HG03103 (cell line): ENCODE measurements around the gene SLC30A5.
"Not testable (repeated sequence)": the region's sequence is repeated elsewhere in the genome, so short reads cannot be mapped to it uniquely, and the experiment has no call there.

Experiments
- ATAC-seq: cut with Tn5 transposase; IDR thresholded peaks from one replicate; pipeline ENCODE4 v1.9.1; 2021; ENCODE audit warnings: low read depth; ENCODE audit not compliant: unreplicated experiment

Gene SLC30A5

GRCh38 chr5:69099302-69099701 lies 5.5 kb downstream of the SLC30A5 start:
- no peak for ATAC-seq

DNA sequence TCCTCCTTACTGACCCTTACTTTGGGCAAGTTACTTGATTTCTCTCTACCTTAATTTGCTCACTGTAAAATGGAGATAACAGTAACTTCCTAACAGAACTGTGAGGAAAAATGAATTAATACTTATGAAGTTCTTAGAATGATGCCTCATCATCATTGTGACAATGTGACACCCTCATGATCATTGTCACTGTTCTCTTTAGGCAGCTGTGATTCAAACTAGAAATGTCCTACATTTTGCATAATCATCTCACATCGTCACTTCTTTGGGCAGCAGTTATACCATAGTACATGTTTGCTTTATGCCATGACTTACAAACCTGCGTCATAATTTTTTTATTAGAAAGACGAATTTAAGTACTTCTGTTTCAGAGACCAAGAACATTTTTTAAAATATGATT lies 9.7 kb downstream of the SLC30A5 start:
- ATAC-seq, result no peak

DNA sequence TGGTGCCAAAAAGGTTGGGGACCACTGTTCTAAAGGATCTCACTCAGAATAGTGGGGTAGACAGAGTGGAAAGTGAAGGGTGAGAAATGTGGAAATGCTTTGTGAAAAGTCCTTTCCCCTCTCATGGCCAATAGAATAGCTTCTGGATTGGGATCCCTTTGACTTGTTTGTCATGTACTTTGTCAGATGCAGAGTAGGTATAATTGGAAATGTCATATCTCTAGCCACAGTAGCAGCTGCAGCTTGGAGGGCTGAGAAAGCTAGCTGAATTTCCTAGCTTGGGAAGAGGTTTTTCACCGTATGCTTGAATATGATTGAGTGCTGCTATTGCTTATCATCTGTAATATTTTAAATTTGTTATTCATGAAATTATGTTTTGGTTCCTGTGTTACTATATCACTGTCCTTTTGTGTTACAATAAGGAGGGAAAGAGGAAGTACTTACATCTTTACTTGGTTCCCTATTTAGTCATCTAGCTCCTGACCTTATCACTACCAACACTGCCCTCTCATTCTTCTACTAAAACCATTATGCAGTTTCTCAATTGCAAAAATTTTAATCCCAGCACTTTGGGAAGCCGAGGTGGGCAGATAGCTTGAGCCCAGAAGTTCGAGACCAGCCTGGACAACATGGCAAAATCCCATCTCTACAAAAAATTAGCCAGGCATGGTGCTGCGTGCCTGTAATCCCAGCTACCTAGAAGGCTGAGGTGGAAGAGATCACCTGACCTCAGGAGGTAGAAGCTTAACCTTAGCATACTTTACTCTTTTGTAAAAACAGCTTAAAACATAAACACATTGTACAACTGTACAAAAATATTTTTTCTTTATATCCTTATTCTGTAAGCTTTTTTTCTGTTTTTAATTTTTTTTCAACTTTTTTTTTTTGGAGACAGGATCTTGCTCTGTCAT lies 12.4 kb downstream of the SLC30A5 start:
- ATAC-seq, result peak; percentile 94

- not testable (repeated sequence) for ATAC-seq
Measured at GRCh38 chr5:69108367-69108766, 14.6 kb downstream of the SLC30A5 start.

GRCh38 chr5:69113851-69114250 lies 20.0 kb downstream of the SLC30A5 start:
- no peak for ATAC-seq

GRCh38 chr5:69115526-69115925 lies 21.7 kb downstream of the SLC30A5 start:
- ATAC-seq, result no peak

DNA sequence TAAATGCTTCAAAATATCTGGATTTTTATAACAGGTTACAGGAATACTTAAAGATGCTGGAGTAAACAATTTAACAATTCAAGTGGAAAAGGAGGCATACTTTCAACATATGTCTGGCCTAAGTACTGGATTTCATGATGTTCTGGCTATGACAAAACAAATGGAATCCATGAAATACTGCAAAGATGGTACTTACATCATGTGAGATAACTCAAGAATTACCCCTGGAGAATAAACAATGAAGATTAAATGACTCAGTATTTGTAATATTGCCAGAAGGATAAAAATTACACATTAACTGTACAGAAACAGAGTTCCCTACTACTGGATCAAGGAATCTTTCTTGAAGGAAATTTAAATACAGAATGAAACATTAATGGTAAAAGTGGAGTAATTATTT lies 35.6 kb downstream of the SLC30A5 start:
- no peak for ATAC-seq

DNA sequence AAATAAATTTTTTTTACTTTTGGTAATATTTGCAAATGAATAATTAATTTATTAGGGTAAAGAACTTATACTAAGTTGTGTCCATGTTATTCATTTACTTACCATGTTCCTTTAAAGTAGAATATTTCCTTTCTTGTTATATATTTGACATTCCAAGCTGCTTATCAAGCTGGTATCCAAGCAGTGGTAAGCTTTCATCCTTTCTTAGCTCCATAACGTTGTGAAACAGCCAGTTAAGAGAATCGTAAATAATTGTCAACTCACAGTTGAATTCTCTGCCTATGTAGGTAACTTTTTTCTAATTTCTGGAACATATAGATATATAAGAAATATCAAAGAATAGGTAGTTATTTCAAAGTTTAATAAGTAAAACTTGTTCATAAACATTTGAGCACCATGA lies 36.4 kb downstream of the SLC30A5 start:
- no peak for ATAC-seq

- ATAC-seq, result no peak
Measured at GRCh38 chr5:69131304-69131703, 37.5 kb downstream of the SLC30A5 start.

DNA sequence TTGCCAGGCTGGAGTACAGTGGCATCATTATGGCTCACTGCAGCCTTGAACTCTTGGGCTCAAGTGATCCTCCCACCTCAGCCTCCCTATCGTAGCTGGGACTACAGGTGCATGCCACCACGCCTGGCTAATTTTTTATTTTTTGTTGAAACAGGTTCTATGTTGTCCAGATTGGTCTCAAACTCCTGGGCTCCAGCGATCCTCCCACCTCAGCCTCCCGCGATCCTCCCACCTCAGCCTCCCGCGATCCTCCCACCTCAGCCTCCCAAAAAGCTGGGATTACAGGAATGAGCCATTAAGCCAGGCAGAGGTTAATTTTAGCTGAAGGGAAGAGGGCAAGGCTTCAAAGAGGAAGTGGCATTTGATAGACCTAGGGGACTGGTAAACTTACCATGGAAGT lies 40.3 kb downstream of the SLC30A5 start:
- no peak for ATAC-seq

DNA sequence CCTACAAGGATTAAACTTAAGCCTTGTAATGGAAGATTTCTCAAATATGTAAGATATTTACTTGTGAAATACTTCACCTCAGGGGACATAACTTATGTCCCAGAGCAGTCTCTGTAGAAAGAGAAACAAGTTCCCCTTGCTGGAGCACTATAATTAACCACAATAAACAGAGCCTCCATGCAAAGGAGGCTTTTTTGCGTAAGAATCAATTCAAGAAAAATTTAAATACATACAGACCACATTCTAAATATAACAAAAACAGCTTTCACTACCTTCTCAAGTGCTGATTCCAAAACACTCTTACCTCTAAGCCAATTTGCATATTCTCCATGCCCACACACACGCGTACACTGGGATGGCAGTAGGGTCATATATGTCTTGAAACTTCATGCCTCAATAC lies 42.5 kb downstream of the SLC30A5 start:
- peak; percentile 77 for ATAC-seq

- not testable (repeated sequence) for ATAC-seq
Measured at GRCh38 chr5:69137208-69137607, 43.4 kb downstream of the SLC30A5 start.

- no peak for ATAC-seq
Measured at GRCh38 chr5:69137807-69138206, 44.0 kb downstream of the SLC30A5 start.

GRCh38 chr5:69138766-69139165 lies 45.0 kb downstream of the SLC30A5 start:
- no peak for ATAC-seq

DNA sequence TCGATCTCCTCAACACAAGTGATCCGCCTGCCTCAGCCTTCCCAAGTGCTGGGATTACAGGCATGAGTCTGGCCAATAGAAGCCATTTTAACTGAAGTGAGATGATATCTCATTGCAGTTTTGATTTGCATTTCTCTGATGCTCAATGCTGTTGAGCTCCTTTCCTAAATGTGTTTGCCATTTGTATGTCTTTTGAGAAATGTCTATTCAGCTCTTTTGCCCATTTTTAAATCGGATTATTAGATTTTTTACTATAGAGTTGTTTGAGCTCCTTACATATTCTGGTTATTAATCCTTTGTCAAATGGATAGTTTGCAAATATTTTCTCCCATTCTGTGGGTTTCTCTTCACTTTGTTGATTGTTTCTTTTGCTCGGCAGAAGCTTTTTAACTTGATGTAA lies 46.4 kb downstream of the SLC30A5 start:
- not testable (repeated sequence) for ATAC-seq

- no peak for ATAC-seq
Measured at GRCh38 chr5:69140827-69141226, 47.0 kb downstream of the SLC30A5 start.

DNA sequence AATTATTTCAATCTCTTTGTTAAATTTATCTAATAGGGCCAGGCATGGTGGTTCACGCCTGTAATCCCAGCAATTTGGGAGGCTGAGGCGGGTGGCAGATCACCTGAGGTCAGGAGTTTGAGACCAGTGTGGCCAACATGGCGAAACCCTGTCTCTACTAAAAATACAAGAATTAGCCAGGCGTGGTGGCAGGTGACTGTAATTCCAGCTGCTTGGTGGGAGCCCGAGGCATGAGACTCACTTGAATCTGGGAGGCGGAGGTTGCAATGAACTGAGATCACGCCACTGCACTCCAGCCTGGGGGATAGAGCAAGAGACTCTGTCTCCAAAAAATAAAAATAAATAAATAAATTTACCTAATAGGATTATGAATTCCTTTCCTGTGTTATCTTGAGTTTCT lies 54.8 kb downstream of the SLC30A5 start:
- ATAC-seq, result not testable (repeated sequence)

- no peak for ATAC-seq
Measured at GRCh38 chr5:69148981-69149675, 55.3 kb downstream of the SLC30A5 start.

DNA sequence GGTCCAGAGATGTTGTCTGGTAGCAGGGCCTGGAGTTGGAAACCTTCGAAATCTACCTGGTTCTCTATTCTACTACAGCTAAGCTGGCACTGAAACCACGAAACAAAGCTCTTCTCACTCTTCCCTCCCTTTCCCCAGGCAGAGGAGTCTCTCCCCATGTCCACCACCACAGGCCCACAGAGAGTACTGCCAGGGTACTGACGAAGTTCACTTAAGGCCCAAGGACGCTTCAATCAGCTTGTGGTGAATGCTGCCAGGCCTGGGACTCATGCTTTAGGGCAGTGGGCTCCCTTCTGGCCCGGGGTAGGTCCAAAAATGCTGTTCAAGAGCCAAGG lies 55.8 kb downstream of the SLC30A5 start:
- no peak for ATAC-seq

- ATAC-seq, result no peak
Measured at GRCh38 chr5:69152731-69153130, 58.9 kb downstream of the SLC30A5 start.

DNA sequence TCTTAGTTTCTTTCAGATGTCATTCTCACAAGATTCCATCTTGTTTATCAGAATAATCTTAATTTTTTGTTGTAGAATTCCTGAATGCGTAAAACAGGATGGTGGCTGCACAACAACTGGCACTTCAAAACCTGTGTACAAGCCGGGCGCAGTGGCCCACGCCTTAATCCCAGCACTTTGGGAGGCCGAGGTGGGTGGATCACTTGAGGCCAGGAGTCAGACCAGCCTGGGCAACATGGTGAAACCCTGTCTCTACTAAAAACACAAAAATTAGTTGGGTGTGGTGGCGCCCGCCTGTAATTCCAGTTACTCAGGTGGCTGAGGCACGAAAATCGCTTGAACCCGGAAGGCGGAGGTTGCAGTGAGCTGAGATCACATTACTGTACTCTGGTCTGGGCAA lies 62.6 kb downstream of the SLC30A5 start:
- ATAC-seq, result no peak

DNA sequence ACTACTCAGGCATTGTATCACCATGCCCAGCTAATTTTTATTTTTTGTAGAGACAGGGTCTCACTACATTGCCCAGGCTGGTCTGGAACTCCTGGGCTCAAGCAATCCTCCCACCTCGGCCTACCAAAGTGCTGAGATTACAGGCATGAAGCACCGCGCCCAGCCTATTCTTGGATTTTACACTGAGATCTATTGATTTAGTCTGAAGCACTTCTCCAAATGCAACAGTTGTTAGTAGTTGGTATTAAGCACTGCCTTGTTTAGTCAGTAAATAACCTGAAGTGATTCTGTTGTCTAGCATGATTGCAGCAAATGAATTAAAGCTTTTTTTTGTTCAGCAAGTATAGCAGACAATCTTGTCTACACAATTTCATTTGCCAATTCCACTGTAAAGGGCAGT lies 64.2 kb downstream of the SLC30A5 start:
- ATAC-seq, result no peak
